Measurements from ENCODE around the gene PCDHA7.
"Not testable (repeated sequence)": the region's sequence is repeated elsewhere in the genome, so short reads cannot be mapped to it uniquely, and the experiment has no call there.

The PCDHA7 gene

DNA sequence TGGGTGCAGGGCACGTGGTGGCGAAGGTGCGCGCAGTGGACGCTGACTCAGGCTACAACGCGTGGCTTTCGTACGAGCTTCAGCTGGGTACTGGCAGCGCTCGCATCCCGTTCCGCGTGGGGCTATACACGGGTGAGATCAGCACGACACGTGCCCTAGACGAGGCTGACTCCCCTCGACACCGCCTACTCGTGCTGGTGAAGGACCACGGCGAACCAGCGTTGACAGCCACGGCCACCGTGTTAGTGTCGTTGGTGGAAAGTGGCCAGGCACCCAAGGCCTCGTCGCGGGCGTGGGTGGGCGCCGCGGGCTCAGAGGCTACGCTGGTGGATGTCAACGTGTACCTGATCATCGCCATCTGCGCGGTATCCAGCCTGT, 37.4 kb upstream of the PCDHA7 start:
- H3K4me3 ChIP-seq (ENCODE audit: insufficient read depth, low read depth, low read length, poor library complexity, severe bottlenecking) = no peak overlapping the region
- no peaks in the 10 kb centered on the region for H3K4me1 ChIP-seq (ENCODE audit: control insufficient read depth, insufficient read depth, low read length, poor library complexity, severe bottlenecking)
- H3K9me3 ChIP-seq (ENCODE audit: control insufficient read depth, low read length) = peaks cover 15% of the 10 kb centered on the region
- no peaks in the 10 kb centered on the region for H3K27me3 ChIP-seq (replicated peaks; ENCODE audit: control insufficient read depth, insufficient read depth, low read length, poor library complexity, severe bottlenecking)
- no peaks in the 10 kb centered on the region for H3K36me3 ChIP-seq (ENCODE audit: control insufficient read depth, insufficient read depth, low read length)
- DNase-seq = no peak
- H3K27ac ChIP-seq (ENCODE audit: insufficient read depth, low read length, poor library complexity, severe bottlenecking) = no peak overlapping the region

DNA sequence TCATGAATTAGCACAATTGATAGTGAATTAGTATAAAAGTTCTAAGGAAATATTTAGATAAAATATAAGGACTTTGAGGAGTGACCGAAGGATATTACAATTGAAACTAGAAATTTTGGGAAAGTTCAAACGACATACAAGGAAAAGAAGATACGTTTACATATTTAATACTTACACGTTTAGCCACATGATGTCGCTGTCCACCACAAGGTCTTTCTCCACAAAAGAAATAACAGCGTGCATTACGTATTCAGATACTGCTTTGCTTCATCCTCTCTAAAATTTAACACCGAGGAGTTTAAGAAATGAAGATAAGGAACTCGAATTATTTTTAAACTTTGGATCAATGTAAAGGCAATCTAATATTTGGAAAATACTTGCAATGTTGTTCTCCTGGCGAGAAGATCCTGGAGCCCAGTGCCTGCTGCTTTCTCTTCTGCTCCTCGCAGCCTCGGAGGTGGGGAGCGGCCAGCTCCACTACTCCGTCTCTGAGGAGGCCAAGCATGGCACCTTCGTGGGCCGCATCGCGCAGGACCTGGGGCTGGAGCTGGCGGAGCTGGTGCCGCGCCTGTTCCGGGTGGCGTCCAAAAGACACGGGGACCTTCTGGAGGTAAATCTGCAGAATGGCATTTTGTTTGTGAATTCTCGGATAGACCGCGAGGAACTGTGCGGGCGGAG, 33.1 kb upstream of the PCDHA7 start, which contains the start of gene PCDHA3:
PCDHA3 (plus strand) TSS at position 242 of the 678 bp plus-strand sequence.
- Histone ChIP-seq H3K9me3 (ENCODE audit: control insufficient read depth, low read length) (peaks cover 10% of the 10 kb centered on the region), H3K27me3 (replicated peaks; ENCODE audit: control insufficient read depth, insufficient read depth, low read length, poor library complexity, severe bottlenecking) (peaks cover 5% of the 10 kb centered on the region), H3K36me3 (ENCODE audit: control insufficient read depth, insufficient read depth, low read length) (no peaks in the 10 kb centered on the region), H3K4me1 (ENCODE audit: control insufficient read depth, insufficient read depth, low read length, poor library complexity, severe bottlenecking) (no peaks in the 10 kb centered on the region), H3K4me3 (ENCODE audit: insufficient read depth, low read depth, low read length, poor library complexity, severe bottlenecking) (no peak within 1 kb of the TSS), H3K27ac (ENCODE audit: insufficient read depth, low read length, poor library complexity, severe bottlenecking) (no peak within 1 kb of the TSS)
- DNase-seq = no peak

DNA sequence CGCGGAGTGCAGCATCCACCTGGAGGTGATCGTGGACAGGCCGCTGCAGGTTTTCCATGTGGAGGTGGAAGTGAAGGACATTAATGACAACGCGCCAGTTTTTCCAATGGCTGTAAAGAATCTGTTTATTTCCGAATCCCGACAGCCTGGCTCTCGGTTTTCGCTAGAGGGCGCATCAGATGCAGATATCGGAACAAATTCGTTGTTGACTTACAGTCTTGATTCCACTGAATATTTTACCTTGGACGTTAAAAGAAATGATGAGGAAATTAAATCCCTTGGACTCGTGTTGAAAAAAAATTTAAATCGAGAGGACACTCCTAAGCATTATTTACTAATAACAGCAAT, 32.6 kb upstream of the PCDHA7 start:
- peaks cover 10% of the 10 kb centered on the region for H3K9me3 ChIP-seq (ENCODE audit: control insufficient read depth, low read length)
- no peak overlapping the region for H3K27ac ChIP-seq (ENCODE audit: insufficient read depth, low read length, poor library complexity, severe bottlenecking)
- peaks cover 5% of the 10 kb centered on the region for H3K27me3 ChIP-seq (replicated peaks; ENCODE audit: control insufficient read depth, insufficient read depth, low read length, poor library complexity, severe bottlenecking)
- no peaks in the 10 kb centered on the region for H3K36me3 ChIP-seq (ENCODE audit: control insufficient read depth, insufficient read depth, low read length)
- DNase-seq = no peak
- no peaks in the 10 kb centered on the region for H3K4me1 ChIP-seq (ENCODE audit: control insufficient read depth, insufficient read depth, low read length, poor library complexity, severe bottlenecking)
- H3K4me3 ChIP-seq (ENCODE audit: insufficient read depth, low read depth, low read length, poor library complexity, severe bottlenecking) = no peak overlapping the region

DNA sequence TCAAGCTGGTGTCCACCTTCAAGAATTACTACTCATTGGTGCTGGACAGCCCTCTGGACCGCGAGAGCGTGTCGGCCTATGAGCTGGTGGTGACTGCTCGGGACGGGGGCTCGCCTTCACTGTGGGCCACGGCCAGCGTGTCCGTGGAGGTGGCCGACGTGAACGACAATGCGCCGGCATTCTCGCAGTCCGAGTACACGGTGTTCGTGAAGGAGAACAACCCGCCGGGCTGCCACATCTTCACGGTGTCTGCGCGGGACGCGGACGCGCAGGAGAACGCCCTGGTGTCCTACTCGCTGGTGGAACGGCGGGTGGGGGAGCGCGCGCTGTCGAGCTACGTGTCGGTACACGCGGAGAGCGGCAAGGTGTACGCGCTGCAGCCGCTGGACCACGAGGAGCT, 31.7 kb upstream of the PCDHA7 start:
- peaks cover 10% of the 10 kb centered on the region for H3K9me3 ChIP-seq (ENCODE audit: control insufficient read depth, low read length)
- not testable (repeated sequence) for H3K27me3 ChIP-seq (replicated peaks; ENCODE audit: control insufficient read depth, insufficient read depth, low read length, poor library complexity, severe bottlenecking)

DNA sequence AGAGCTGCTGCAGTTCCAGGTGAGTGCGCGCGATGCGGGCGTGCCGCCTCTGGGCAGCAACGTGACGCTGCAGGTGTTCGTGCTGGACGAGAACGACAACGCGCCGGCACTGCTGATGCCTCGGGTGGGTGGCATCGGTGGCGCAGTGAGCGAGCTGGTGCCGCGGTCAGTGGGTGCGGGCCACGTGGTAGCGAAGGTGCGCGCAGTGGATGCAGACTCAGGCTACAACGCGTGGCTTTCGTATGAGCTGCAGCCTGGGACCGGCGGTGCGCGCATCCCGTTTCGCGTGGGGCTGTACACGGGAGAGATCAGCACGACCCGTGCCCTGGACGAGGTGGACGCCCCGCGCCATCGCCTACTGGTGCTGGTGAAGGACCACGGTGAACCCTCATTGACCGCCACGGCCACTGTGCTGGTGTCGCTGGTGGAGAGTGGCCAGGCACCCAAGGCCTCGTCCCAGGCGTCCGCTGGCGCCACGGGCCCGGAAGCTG, 31.2 kb upstream of the PCDHA7 start:
- Histone ChIP-seq H3K9me3 (ENCODE audit: control insufficient read depth, low read length) (peaks cover 10% of the 10 kb centered on the region), H3K27me3 (replicated peaks; ENCODE audit: control insufficient read depth, insufficient read depth, low read length, poor library complexity, severe bottlenecking) (peaks cover 8% of the 10 kb centered on the region), H3K36me3 (ENCODE audit: control insufficient read depth, insufficient read depth, low read length) (no peaks in the 10 kb centered on the region), H3K4me3 (ENCODE audit: insufficient read depth, low read depth, low read length, poor library complexity, severe bottlenecking) (no peak overlapping the region), H3K27ac (ENCODE audit: insufficient read depth, low read length, poor library complexity, severe bottlenecking) (no peak overlapping the region), H3K4me1 (ENCODE audit: control insufficient read depth, insufficient read depth, low read length, poor library complexity, severe bottlenecking) (no peaks in the 10 kb centered on the region)
- no peak for DNase-seq

More for the DNA sequence above, 31.7 kb upstream of the PCDHA7 start:
- H3K4me1 ChIP-seq (ENCODE audit: control insufficient read depth, insufficient read depth, low read length, poor library complexity, severe bottlenecking); H3K4me3 ChIP-seq (ENCODE audit: insufficient read depth, low read depth, low read length, poor library complexity, severe bottlenecking); H3K36me3 ChIP-seq (ENCODE audit: control insufficient read depth, insufficient read depth, low read length); DNase-seq; H3K27ac ChIP-seq (ENCODE audit: insufficient read depth, low read length, poor library complexity, severe bottlenecking): not testable (repeated sequence)

DNA sequence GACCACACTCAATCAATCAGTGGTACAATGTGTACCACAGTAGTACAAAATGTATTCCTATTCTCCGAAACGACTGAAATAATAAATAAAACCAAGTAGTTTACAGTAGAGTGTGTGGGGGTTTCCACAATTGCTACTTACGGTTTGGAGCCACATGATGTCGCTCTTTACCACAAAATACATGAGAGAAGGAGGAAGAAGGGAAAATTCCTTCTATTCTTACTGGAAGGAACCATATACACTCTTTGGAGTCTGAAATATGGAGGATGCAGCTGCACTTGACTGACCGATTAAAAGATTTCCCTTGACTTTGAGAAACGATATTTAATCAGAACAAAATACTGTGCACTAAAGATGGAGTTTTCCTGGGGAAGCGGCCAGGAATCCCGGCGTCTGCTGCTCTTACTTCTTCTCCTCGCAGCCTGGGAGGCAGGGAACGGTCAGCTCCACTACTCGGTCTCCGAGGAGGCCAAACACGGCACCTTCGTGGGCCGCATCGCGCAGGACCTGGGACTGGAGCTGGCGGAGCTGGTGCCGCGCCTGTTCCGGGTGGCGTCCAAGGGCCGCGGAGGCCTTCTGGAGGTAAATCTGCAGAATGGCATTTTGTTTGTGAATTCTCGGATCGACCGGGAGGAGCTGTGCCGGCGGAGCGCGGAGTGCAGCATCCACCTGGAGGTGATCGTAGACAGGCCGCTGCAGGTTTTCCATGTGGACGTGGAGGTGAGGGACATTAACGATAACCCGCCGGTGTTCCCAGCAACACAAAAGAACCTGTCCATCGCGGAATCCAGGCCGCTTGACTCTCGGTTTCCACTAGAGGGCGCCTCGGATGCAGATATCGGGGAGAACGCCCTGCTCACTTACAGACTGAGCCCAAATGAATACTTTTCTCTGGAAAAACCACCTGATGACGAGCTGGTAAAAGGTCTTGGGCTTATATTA, 27.0 kb upstream of the PCDHA7 start, which contains the start of gene PCDHA4:
PCDHA4 (plus strand) TSS at position 235 of the 942 bp plus-strand sequence.
- H3K36me3 ChIP-seq (ENCODE audit: control insufficient read depth, insufficient read depth, low read length) = no peaks in the 10 kb centered on the region
- H3K4me1 ChIP-seq (ENCODE audit: control insufficient read depth, insufficient read depth, low read length, poor library complexity, severe bottlenecking) = no peaks in the 10 kb centered on the region
- H3K27ac ChIP-seq (ENCODE audit: insufficient read depth, low read length, poor library complexity, severe bottlenecking) = no peak within 1 kb of the TSS
- DNase-seq = no peak
- H3K27me3 ChIP-seq (replicated peaks; ENCODE audit: control insufficient read depth, insufficient read depth, low read length, poor library complexity, severe bottlenecking) = peaks cover 8% of the 10 kb centered on the region
- no peaks in the 10 kb centered on the region for H3K9me3 ChIP-seq (ENCODE audit: control insufficient read depth, low read length)
- no peak within 1 kb of the TSS for H3K4me3 ChIP-seq (ENCODE audit: insufficient read depth, low read depth, low read length, poor library complexity, severe bottlenecking)

DNA sequence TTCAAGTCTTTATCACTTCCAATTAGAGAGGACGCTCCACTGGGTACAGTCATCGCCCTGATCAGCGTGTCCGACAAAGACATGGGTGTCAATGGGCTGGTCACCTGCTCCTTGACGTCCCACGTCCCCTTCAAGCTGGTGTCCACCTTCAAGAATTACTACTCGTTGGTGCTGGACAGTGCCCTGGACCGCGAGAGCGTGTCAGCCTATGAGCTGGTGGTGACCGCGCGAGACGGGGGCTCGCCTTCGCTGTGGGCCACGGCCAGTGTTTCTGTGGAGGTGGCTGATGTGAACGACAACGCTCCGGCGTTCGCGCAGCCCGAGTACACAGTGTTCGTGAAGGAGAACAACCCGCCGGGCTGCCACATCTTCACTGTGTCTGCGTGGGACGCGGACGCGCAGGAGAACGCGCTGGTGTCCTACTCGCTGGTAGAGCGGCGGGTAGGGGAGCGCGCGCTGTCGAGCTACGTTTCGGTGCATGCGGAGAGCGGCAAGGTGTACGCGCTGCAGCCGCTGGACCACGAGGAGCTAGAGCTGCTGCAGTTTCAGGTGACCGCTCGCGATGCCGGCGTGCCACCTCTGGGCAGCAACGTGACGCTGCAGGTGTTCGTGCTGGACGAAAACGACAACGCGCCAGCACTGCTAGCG, 25.7 kb upstream of the PCDHA7 start:
- H3K4me1 ChIP-seq (ENCODE audit: control insufficient read depth, insufficient read depth, low read length, poor library complexity, severe bottlenecking); H3K9me3 ChIP-seq (ENCODE audit: control insufficient read depth, low read length); H3K27me3 ChIP-seq (replicated peaks; ENCODE audit: control insufficient read depth, insufficient read depth, low read length, poor library complexity, severe bottlenecking); DNase-seq; H3K36me3 ChIP-seq (ENCODE audit: control insufficient read depth, insufficient read depth, low read length); H3K4me3 ChIP-seq (ENCODE audit: insufficient read depth, low read depth, low read length, poor library complexity, severe bottlenecking); H3K27ac ChIP-seq (ENCODE audit: insufficient read depth, low read length, poor library complexity, severe bottlenecking): not testable (repeated sequence)

DNA sequence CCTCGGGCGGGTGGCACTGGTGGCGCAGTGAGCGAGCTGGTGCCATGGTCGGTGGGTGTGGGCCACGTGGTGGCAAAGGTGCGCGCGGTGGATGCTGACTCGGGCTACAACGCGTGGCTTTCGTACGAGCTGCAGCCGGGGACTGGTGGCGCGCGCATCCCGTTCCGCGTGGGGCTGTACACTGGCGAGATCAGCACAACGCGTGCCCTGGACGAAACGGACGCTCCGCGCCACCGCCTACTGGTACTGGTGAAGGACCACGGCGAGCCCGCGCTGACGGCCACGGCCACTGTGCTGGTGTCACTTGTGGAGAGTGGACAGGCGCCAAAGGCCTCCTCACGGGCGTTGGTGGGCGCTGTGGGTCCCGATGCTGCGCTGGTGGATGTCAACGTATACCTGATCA, 25.2 kb upstream of the PCDHA7 start:
- Histone ChIP-seq H3K36me3 (ENCODE audit: control insufficient read depth, insufficient read depth, low read length) (no peaks in the 10 kb centered on the region), H3K27ac (ENCODE audit: insufficient read depth, low read length, poor library complexity, severe bottlenecking) (no peak overlapping the region), H3K4me1 (ENCODE audit: control insufficient read depth, insufficient read depth, low read length, poor library complexity, severe bottlenecking) (no peaks in the 10 kb centered on the region), H3K27me3 (replicated peaks; ENCODE audit: control insufficient read depth, insufficient read depth, low read length, poor library complexity, severe bottlenecking) (peaks cover 8% of the 10 kb centered on the region), H3K4me3 (ENCODE audit: insufficient read depth, low read depth, low read length, poor library complexity, severe bottlenecking) (no peak overlapping the region), H3K9me3 (ENCODE audit: control insufficient read depth, low read length) (no peaks in the 10 kb centered on the region)
- no peak for DNase-seq

DNA sequence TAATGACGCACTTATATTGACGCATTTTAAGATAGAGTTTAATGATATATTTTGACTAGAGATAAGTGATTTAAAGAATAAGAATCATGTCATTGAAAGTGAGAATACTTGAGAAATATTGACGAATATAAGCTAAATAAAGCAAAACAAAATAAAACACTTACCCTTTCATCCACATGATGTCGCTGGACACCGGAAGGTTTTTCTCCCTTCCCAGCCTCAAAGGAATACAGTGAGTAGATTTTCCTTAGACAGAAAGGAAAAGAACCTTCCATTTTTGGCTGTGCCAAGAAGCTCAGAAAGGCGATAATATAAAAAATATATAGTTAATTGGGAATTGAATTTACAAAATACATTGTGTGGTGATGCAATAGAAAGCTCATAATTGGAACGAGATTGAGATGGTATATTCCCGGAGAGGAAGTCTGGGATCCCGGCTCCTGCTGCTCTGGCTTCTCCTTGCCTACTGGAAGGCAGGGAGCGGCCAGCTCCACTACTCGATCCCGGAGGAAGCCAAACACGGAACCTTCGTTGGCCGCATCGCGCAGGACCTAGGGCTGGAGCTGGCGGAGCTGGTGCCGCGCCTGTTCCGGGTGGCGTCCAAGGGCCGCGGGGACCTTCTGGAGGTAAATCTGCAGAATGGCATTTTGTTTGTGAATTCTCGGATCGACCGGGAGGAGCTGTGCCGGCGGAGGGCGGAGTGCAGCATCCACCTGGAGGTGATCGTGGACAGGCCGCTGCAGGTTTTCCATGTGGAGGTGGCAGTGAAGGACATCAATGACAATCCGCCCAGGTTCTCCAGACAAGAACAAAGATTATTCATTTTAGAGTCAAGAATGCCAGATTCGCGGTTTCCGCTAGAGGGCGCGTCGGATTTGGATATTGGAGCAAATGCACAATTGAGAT, 12.4 kb upstream of the PCDHA7 start, which contains the start of gene PCDHA5:
PCDHA5 (plus strand) TSS at position 239 of the 906 bp plus-strand sequence.
- H3K9me3 ChIP-seq (ENCODE audit: control insufficient read depth, low read length) = no peaks in the 10 kb centered on the region
- no peak within 1 kb of the TSS for H3K4me3 ChIP-seq (ENCODE audit: insufficient read depth, low read depth, low read length, poor library complexity, severe bottlenecking)
- no peak for DNase-seq
- no peak within 1 kb of the TSS for H3K27ac ChIP-seq (ENCODE audit: insufficient read depth, low read length, poor library complexity, severe bottlenecking)
- no peaks in the 10 kb centered on the region for H3K4me1 ChIP-seq (ENCODE audit: control insufficient read depth, insufficient read depth, low read length, poor library complexity, severe bottlenecking)
- peaks cover 3% of the 10 kb centered on the region for H3K27me3 ChIP-seq (replicated peaks; ENCODE audit: control insufficient read depth, insufficient read depth, low read length, poor library complexity, severe bottlenecking)
- no peaks in the 10 kb centered on the region for H3K36me3 ChIP-seq (ENCODE audit: control insufficient read depth, insufficient read depth, low read length)

All from effector memory CD4-positive, alpha-beta T cell (primary cell).